Stimulated activated CD8-positive, alpha-beta memory T cell treated with anti-CD3 and anti-CD28 coated beads, Interleukin-15, amount 100 ng/mL, for 1 hour (primary cell): ENCODE data around the gene ART4.
A peak's percentile ranks its signal among the peaks of the same experiment; 100 is the strongest.

Experiments used
- DNase-seq: peaks from one replicate; pipeline ENCODE4 v3.0.0-alpha.2; 2020; ENCODE audit warnings: low read depth

Gene ART4, protein sequence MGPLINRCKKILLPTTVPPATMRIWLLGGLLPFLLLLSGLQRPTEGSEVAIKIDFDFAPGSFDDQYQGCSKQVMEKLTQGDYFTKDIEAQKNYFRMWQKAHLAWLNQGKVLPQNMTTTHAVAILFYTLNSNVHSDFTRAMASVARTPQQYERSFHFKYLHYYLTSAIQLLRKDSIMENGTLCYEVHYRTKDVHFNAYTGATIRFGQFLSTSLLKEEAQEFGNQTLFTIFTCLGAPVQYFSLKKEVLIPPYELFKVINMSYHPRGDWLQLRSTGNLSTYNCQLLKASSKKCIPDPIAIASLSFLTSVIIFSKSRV

GRCh38 chr12:14843425-14843887 is at the start of gene ART4:
TSS of gene ART4 (minus strand) at chr12:14843526. CDS start at chr12:14843113, 413 bp downstream.
- DNase-seq: no peak

DNA sequence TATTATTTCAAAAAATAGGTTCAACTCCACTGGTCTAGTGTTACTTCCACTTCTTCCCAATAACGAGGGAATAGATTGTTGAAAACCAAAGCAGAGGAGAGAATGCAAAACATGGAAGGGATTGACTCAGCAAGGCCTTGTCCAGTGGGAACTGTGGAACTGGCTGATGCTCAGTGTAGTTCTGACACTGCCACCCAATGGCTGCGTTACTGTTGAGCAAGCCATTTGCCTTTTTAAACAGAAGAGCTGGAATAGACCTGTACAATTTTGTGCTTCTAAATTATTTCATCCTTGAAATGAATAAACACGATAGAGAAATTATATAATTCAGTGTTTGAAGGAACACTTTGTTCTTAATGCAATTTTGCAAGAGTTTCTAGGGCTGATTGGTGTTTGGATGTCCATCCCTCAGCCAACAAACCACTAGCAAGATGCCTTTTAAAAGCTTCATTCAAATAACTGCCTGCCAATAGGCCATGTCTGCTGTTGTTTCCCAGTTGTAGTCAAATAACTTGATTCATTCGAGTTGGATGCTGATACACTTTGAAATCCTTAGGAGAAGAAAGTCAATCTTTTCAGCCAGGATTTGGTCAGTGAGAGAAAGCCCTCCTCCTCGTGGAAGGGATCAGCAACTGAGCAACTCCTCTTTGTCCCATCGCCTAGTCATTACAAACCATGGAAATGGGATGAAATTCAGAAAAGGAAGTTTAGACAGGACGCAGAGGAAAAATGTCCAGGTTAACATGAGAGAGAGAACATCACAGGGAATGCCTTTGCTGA is 49.6 kb upstream of the ART4 start:
- DNase-seq: no peak

- DNase-seq: no peak
Measured at GRCh38 chr12:14890701-14891100, 47.4 kb upstream of the ART4 start.

DNA sequence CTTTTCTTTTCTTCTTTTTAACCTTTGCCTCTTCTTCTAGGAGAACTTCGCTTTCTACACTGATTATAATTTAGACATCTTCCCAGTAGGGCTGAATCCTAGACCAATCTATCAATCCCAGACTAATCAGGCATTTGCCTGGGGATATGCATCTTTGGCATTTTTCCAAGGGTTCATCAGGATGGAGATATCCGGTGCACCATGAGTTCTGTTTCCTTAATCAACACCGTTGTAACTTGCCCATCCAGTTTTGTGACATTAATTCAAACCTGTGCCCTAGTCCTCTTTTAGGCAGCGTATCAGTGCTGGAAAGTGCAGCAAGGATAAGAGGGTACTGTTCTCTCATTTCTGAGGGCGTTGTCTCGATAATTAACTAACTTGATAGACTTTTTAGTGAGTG is 42.9 kb upstream of the ART4 start:
- DNase-seq: no peak

DNA sequence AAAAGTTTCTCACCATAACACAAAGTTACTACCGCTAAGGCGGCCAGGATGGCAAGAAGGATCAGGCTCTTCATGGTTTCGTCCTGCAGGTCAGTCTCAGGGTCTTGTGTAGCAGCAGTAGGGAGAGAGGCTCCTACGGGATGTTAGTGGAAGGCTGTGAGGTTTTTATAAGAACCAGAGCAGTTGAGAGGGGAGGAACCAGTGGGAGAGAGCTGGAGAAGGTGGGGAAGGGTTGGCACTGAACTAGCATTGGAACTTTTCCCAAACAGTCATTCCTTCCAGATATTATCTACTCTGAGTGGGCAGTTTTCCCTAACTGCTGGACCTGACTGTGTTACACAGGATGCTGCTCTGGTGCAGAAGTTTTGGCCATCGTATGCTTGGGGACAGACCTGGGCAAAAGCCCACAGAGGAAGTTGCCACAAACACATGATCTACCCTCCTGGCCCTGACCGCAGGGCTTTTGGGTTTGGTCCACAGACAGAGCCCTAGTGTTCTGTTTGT is 42.4 kb upstream of the ART4 start, which contains the start of gene MGP:
TSS of gene MGP (minus strand) at position 137 of the 504 bp plus-strand sequence. CDS start at position 74, 63 bp downstream.
- DNase-seq: no peak

DNA sequence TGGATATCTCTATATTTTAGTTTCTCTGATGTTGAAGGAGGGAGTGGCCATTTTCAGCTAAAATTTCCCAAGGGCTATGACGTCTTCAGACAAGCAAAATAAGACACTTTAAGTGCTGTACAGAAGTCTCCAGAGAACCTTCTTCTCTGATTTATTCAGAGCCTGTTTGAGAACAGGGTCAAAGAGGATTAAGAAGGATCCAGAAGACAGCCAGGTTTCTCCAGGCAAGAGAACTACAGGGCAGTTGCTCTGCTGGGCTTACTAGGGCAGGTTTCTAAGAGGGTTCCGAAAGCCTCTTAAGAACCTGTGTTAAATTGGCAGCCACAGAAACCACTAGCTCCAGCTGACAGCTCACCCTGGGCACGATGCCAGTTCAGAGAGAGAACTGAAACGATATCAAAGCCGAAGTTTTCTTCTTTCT is 41.1 kb upstream of the ART4 start:
- DNase-seq: peak; percentile 72

GRCh38 chr12:14883686-14884085 is 40.4 kb upstream of the ART4 start:
- no peak for DNase-seq

GRCh38 chr12:14880890-14881453 is 37.6 kb upstream of the ART4 start:
- DNase-seq: no peak

DNA sequence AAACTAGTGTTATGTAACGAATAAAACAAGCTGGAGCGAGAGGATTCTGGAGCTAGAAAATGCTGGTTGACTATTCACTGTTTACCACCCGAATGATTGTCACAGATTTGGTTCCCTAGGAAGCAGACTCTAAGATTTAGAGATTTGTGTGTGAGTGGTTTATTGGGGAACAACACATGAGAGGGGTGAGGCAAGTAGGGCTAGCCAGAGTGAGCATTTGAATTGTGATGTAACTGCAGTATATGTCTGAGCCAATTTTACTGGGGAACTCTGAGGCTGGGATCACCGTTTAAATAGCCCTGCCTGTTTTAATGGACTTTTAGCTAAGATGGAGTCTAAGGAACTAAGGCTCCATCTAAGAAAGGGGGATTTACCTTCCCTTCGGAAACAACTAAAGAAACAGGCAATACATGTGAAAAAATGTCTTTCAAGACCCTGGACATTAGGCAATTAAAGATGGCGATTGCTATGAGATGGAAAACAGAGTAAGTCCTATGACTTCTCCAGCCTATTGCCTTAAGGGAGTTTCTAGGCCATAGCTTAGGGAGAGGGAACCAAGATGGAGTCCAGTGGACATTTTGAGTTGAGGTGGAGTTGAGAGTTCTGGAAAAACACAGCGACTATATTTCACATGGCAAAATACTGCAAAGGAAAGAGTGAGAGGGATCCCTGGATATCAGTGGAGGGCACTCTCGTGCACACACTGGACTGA is 36.1 kb upstream of the ART4 start:
- DNase-seq: no peak

DNA sequence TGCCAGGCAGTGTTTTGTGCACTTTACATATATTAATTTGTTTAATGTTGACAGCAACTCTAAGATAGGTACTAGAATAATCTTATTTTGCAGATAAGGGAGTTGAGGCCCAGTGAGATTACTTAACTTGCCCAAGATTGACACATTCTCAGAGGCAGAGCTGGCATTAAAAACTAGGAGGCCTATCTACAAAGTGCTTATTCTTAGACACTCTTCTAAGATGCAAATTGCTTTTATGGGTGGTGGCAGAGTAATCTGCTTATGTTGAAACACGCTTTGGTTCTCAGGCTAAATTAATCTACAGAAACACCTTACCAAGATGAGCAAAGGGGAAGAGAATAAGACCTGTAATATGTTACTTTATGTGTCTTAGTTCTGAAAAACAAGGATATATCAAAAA is 35.2 kb upstream of the ART4 start:
- DNase-seq: no peak

DNA sequence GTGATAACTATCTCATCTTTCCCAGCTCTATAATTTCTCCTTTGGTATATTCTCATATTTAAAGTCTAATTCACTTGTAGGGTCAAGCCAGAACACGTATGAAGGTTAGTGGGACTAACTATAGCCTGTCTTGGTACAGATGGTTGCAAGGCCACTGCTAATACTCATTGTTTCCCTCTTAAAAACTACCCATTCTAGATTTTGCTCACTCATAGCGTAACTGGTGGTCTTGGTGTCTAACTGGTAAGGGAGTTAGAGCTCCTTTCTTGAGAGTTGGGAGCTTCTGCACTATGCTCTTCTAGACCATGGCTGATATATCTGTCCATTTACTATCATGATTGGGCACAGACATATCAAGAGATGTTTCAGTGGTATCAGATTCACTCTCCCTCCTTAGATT is 33.5 kb upstream of the ART4 start:
- no peak for DNase-seq

DNA sequence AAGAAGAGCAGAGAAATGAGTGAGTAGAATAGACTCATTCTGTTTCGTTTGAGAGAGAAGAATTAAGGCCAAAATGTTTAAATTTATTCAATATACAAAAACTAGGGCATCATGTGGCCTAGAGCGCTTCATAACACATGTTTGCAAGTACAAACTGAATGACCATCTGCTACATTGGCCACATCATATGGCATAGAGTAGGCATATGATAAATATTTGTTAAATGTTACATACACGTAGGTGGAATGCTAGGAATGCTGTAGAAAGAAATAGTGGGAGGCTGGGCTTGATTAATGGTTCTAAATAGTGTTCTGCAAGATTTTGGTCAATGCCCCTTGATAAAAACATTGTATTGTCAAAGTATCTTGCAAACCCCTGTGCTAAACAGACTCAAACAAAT is 31.6 kb upstream of the ART4 start:
- no peak for DNase-seq

DNA sequence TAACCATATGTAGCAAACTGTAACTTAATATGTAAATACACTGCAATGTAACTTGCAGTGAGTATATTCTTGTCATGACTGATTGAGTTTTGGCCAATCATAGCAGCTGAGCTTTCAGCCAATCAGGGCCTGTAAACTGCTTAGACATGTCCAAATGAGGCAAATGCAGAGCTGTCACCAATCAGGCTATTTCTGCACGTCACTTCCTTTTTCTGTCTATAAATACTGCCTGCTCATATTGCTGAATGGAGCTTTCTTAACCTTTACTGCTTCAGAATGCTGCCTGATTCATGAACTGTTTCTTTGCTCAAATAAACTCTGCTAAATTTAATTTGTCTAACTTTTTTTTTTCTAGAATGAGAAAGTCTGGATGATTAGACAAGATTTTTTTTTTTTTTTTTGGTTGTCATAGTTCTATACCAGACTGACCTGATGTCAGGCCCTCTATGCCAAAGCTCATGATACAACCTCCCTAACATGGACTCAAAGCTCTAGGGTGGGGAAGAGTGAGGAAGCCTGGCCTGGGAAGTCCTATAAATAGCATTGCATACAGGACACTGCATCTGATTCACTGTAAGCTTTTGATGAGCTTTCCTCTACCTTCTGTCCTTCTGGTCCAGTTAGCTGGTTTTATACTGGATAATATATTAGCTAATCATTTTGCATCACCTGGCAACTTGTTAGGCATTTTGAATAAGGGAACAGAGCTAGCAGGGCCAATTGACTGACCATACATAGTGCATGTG is 30.3 kb upstream of the ART4 start:
- no peak for DNase-seq

DNA sequence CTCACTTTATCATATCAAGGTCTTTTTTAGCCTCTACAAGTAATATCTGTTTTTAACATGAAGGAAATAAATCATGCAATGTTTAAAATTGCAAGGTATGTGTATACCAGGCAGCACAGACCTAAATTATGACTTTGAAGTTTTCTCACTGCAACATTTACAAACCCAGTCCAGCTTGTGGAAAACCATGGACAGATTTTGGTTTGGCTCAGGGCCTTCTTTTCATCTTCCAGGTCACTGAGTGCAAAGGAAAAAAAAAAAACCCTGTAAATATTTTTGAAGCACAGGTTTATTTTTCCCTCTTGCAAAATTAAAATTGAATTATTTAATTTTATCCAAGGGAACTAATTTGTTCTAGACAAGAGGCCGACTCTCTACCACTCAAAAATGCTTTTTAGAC is 28.6 kb upstream of the ART4 start:
- DNase-seq: no peak

GRCh38 chr12:14871247-14871646 is 27.9 kb upstream of the ART4 start:
- no peak for DNase-seq

DNA sequence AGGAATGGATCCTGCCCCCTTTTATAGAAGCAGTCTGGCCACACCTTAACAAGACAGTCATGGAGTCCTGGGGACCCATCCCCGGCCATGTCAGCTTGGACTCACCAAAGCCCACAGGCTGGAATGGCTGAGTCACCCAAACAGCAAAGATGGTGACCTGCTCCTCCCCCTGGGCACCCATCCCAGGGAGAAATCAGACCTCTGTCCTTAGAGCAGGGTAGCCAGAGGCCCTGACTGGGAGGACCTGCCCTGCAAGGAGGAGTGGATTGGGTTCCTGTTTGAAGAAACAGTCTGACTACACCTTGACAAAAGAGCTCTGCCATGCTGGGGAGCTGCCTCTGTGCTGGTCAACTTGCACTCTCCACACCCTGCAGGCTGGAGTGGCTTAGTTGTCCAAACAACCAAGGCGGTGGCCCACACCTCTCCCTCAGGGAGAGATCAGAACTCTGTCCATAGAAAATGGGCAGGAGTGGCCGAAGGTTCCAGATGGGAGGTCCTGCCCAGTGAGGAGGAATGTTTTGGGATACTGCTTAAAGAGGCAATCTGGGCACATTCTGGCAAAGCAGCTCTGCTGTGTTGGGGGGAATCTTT is 25.7 kb upstream of the ART4 start:
- no peak for DNase-seq

- no peak for DNase-seq
Measured at GRCh38 chr12:14860490-14860889, 17.2 kb upstream of the ART4 start.

- DNase-seq: no peak
Measured at GRCh38 chr12:14858513-14858912, 15.2 kb upstream of the ART4 start.

DNA sequence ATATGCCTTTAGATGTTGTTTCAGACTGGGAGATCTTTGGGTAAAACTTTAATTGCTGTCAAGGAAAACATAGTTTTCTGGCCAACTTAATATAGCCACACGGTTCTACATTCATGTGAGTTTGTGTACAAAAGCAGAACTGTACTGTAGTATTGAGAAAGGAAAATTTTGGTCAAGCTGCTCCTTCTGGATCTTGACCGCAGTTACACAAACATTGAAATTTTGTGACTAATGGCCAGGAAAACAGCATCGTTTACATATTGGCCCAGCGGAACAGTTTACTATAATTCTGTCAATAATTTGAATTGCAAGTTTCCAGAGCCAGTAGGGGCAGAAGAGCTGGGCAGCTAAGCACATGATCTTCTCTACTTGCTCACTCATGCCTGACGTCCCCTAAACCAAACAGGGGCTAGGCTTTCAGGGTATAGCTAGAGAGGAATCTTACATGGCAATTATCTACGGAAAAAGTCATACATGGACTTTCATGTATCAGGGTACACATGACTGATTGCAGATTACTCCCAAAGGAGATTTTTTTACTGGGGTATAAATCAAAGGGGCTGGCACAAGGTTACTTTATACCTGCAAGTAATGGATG is 11.4 kb upstream of the ART4 start:
- no peak for DNase-seq

DNA sequence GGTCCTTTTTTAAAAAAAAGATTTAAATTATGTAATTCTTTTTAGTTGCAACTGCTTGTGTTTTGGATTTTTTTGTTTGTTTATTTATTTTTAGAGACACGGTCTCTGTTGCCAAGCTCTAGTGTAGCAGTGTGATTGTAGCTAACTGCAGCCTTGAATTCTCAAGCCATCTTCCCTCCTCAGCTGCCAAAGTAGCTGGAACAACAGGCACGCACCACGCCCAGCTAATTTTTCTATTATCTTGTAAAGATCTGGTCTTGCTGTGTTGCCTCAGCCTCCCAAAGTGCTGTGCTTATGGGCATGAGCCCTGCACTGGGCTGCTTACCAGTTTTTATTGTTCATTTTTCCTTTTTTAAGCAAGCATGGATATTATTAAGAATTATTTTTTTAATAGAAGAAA is 10.6 kb upstream of the ART4 start:
- DNase-seq: no peak

DNA sequence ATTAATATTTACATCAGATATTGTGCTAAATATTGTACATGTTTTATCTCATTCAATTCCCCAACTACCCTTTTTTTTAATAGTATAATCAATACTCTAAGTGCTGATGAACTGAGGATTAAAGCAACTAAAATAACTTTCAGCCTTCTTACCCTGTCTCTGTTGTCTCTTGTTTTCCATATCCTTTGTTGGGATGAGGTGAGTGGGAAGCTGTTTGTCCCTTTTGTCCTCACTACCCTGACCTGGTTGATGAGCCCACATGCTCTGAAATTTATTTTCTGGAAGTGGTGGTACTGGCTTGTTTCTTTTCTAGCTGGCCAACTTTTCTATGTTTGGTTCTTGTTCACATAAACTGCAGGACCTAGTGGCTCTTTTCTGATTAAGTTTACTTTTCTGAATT is 9.6 kb upstream of the ART4 start:
- DNase-seq: no peak
